HL-60 (cell line): ENCODE data around the gene PRICKLE4.

Source experiments
- GABPA ChIP-seq: IDR thresholded peaks from 2 replicates; pipeline ENCODE4 v1.6.1; 2012; ENCODE audit warnings: low read depth
- TF ChIP-seq, protein P1 (sequence below): IDR thresholded peaks from one replicate; pipeline ENCODE4 v1.5.1; 2011; ENCODE audit warnings: low read length, control low read depth, inconsistent platforms; ENCODE audit not compliant: insufficient read depth

GRCh38 chr6:41815587-41815986 is 35.0 kb downstream of the PRICKLE4 start:
- TF ChIP-seq GABPA, result no peak
- TF ChIP-seq, protein P1, sequence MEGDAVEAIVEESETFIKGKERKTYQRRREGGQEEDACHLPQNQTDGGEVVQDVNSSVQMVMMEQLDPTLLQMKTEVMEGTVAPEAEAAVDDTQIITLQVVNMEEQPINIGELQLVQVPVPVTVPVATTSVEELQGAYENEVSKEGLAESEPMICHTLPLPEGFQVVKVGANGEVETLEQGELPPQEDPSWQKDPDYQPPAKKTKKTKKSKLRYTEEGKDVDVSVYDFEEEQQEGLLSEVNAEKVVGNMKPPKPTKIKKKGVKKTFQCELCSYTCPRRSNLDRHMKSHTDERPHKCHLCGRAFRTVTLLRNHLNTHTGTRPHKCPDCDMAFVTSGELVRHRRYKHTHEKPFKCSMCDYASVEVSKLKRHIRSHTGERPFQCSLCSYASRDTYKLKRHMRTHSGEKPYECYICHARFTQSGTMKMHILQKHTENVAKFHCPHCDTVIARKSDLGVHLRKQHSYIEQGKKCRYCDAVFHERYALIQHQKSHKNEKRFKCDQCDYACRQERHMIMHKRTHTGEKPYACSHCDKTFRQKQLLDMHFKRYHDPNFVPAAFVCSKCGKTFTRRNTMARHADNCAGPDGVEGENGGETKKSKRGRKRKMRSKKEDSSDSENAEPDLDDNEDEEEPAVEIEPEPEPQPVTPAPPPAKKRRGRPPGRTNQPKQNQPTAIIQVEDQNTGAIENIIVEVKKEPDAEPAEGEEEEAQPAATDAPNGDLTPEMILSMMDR, result no peak
